A549 treated with Mapracorat at 1 μM for 4 hours (cell line): ENCODE data around the gene C11orf68. TPM values are rescaled to one million over a fixed set of nuclear protein-coding genes. Genes with fewer than 3 reads are reported as not detected.

Source experiments
- total RNA-seq: library from RNA; stranded (reverse); fragments of 200-300 nt; extraction: Qiagen RNA extraction; gene quantifications from 5 replicates; pipeline ENCODE4 v1.2.3, GENCODE V29; 2022

The C11orf68 gene
- total RNA-seq: 32.8 to 52.7 TPM (median 45.5 TPM) in 5 replicates

DNA sequence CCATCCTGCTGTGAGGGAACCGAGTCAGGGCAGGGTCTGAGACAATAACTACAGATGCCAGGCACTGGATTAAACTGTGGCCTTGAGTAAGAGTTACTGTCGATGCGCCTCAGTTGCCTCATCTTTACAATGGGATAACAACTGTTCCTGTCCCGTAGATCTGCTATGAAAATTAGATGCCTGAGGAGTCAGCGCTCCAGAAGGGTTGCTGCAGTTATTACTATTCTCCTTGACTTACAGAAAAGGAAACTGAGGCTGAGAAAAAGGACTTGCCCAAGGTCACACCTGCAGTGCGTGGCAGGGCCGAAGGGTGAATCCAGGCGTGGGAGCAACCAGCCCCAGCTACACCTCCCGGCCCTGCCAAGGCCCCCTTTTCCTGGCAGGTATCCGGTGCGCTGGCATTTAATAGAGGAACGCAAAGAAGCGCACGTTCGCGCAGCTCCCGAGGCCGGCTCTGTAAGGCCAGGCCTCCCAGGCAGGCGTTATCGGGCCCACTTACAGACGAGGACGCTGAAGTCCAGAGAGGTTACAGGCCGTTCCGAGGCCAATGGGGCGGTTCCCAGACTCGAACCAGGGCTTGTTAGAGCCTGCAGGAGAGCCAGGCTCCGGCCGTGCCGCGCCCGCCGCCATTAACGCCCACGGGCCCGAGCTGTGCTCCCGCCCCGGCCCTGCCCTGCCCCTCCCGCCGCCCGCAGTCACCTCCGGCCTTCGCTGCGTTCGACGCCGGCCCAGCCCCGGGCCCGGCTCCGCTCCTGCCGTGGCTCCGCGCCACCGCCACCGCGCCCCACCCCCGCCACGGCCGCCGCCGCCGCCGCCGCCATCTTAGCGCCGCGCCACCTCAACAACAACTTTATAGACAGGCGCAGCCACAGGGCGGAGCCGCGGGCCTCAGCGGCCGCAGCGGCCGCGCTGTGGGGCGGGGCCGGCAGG, at the start of gene C11orf68:
Gene C11orf68 (minus strand): TSS at position 852 of the 930 bp plus-strand sequence. CDS start 31 bp downstream, at position 821.

GRCh38 chr11:65961267-65962140, 42.6 kb upstream of the C11orf68 start, which contains the start of gene SART1:
SART1 (plus strand) TSS chr11:65961734; CDS start chr11:65961781, 47 bp downstream.

DNA sequence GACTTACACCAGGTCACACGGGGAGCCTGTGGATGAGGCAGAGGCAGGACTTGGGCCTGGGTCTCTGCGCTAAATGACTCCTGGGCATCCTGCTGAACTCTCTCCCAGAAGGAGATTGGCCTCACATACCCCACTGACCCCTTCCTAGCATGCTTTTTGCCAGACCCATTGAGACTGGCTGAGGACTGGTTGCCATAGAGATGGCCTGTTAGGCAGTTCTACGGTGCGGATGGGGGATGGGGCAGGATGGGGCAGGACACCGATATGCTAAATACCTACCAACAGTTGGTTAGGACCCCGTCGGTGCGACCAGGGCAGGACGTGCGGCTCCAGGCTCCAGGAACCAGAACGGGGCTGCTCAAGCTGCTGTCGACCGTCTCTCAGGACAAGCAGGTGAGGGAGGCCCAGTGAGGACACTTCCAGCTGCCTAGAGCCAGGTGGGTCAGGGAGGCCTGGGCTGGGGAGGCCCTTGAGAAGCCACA, 26.6 kb upstream of the C11orf68 start, which contains the start of gene TSGA10IP:
Gene TSGA10IP (plus strand): TSS at position 51 of the 482 bp plus-strand sequence. CDS start 196 bp downstream, at position 247.

GRCh38 chr11:65919141-65919572, 295 bp upstream of the C11orf68 start, which contains the start of gene DRAP1:
DRAP1 (plus strand) TSS chr11:65919426; CDS start chr11:65919502, 76 bp downstream.

DNA sequence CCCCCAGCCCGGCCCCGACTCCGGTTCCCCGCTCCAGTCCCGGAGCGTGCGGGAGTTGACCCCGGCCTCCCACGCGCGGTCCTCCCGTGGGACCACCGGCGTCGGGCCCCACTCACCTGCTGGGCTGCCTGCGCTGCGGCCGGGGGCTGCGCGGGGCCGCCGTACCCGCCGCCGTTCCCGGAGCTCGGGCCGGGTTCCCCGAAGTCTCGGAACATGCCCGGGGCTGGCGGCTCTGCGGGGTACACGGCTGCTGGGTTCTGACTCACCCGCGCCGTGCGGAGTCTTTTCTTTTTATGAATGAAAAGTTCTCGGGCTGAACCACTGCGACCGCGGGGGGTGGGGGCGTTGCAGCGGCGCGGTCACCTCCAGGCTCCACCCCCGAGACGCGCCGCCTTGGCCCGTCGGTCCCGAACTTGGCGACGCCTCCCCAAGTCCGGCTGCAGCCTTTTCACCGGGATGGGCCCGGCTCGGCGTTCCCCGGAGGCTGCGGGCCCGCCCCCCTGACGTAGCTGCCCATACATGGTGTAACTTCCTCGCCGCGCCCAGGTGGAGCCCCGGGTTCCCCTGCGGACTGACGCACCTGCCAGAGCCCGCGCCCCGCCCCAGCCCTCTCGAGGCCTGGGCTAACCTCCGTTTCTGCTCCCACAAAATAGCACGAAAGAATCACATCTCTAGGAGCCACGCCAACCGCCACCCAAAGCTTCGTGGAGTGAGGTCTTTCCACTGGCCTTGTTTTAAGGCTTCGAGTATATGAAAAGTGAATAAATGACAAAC, 18.6 kb downstream of the C11orf68 start, which contains the start of gene FOSL1:
Gene FOSL1 (minus strand): TSS at position 264 of the 774 bp plus-strand sequence. CDS start 49 bp downstream, at position 215.

GRCh38 chr11:65890324-65891218, 28.3 kb downstream of the C11orf68 start, which contains the start of gene CCDC85B:
CCDC85B (plus strand) TSS chr11:65890673; CDS start chr11:65890784, 111 bp downstream.

DNA sequence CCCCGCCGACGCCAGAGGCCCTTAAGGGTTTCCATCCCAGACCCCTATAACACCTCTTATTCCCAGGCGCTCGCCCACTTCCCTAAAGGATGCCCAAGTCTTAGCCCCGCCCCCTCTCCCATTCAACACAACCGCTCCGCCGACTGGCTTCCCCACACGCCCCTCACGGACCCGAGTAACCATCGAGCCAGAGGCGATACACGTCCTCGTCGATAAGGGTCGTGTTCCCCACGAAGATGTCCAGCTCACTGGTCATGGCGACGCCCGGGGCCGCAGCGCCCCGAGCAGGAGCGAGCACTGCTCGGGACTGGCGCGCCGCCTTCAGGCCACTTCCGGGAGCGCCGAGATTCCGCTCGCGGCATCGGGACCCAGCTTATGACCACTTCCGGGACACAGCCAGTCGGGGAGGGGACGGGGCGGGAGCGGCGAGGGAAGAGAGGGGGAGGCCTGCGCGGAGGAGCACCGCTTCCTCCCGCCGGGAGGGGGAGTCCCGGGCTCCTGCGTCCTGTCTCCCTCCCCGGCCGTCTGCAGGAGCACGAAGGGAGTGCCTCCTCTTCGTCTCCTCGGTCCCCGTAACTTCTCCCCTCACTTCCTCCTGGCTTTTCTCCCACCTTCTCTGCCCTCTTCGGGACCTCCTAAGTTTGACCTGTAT, 30.6 kb downstream of the C11orf68 start, which contains the start of gene FIBP:
Gene FIBP (minus strand): TSS at position 309 of the 652 bp plus-strand sequence. CDS start 53 bp downstream, at position 256.

GRCh38 chr11:65879617-65880016, 39.2 kb downstream of the C11orf68 start, which contains the start of gene CTSW:
CTSW (plus strand) TSS chr11:65879837; CDS start chr11:65879855, 18 bp downstream.

DNA sequence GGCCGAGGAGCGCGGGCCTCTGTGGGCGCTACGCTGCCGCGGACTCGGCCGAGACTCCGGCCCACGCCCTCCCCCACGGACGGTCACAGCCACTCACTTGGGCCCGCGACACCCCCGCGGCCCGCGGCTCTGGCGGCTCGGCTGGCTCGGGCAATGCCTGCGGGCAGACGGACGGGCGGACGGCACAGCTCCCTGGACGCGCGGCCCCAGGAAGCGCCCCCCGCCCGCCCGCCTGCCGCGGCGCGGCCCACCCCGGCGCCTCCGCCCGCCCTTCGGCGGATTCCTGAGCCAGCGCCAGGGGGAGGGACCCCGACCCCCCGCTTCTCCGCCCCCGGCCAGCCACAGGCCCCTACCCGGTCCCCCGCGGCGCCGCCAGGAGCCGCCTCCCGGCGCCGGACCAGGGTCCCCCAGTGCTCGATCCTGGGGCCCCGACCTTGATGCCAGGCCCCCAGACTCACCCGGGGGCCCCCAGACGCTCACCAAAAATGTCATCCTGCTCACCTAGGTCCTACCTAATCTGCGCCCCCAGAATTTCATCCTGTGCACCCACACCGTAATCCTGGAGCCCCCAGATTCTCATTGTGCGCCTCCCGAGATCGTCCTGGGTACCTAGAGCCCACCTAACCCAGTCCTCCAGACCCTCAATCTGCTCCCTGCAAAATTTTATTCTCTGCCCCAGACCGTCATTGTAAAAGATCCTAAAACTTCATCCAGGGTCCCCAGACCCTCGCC, 46.1 kb downstream of the C11orf68 start, which contains the start of gene EFEMP2:
Gene EFEMP2 (minus strand): TSS at position 215 of the 732 bp plus-strand sequence. CDS start 446 bp downstream, outside the sequence.

Other genes with a start within 250 kb of the C11orf68 start
- gene KAT5, start 206.8 kb downstream of the C11orf68 start, total RNA-seq: 43.8 to 55.4 TPM (median 48.9 TPM) in 5 replicates
- gene RNASEH2C, start 198.3 kb downstream of the C11orf68 start, total RNA-seq: 20.9 to 52.9 TPM (median 48.6 TPM) in 5 replicates
- 7.6 to 12.1 TPM (median 12.1 TPM) in 5 replicates for gene AP5B1, start 138.1 kb downstream of the C11orf68 start, total RNA-seq
- gene OVOL1, start 132.0 kb downstream of the C11orf68 start, total RNA-seq: 0.07 to 0.08 TPM in 2 of 5 replicates, not detected in the others
- gene SNX32, start 85.1 kb downstream of the C11orf68 start, total RNA-seq: 0.09 TPM in 1 of 5 replicates, not detected in the others
- gene CFL1, start 60.9 kb downstream of the C11orf68 start, total RNA-seq: 2,078 to 2,355 TPM (median 2,242 TPM) in 5 replicates
- 26.7 to 36.3 TPM (median 33.7 TPM) in 5 replicates for gene MUS81, start 58.6 kb downstream of the C11orf68 start, total RNA-seq
- 0.52 to 1.2 TPM (median 0.99 TPM) in 5 replicates for gene EFEMP2, start 46.3 kb downstream of the C11orf68 start, total RNA-seq
- 0.11 TPM in 1 of 5 replicates, not detected in the others for gene CTSW, start 39.2 kb downstream of the C11orf68 start, total RNA-seq
- 73.6 to 86.8 TPM (median 84.7 TPM) in 5 replicates for gene FIBP, start 30.6 kb downstream of the C11orf68 start, total RNA-seq
- gene CCDC85B, start 28.4 kb downstream of the C11orf68 start, total RNA-seq: 22.2 to 49.0 TPM (median 44.4 TPM) in 5 replicates
- 122 to 190 TPM (median 138 TPM) in 5 replicates for gene FOSL1, start 18.7 kb downstream of the C11orf68 start, total RNA-seq
- 171 to 273 TPM (median 214 TPM) in 5 replicates for gene DRAP1, start 364 bp upstream of the C11orf68 start, total RNA-seq
- gene TSGA10IP, start 26.4 kb upstream of the C11orf68 start, total RNA-seq: not detected in 5 replicates
- gene SART1, start 42.7 kb upstream of the C11orf68 start, total RNA-seq: 46.4 to 64.2 TPM (median 56.3 TPM) in 5 replicates
- 38.1 to 40.8 TPM (median 39.6 TPM) in 5 replicates for gene EIF1AD, start 83.1 kb upstream of the C11orf68 start, total RNA-seq
- 377 to 509 TPM (median 484 TPM) in 5 replicates for gene BANF1, start 83.4 kb upstream of the C11orf68 start, total RNA-seq
- not detected in 5 replicates for gene CST6, start 92.9 kb upstream of the C11orf68 start, total RNA-seq
- 1.2 to 2.2 TPM (median 1.7 TPM) in 5 replicates for gene CATSPER1, start 107.4 kb upstream of the C11orf68 start, total RNA-seq
- gene GAL3ST3, start 130.1 kb upstream of the C11orf68 start, total RNA-seq: not detected in 5 replicates
- gene SF3B2, start 133.3 kb upstream of the C11orf68 start, total RNA-seq: 169 to 179 TPM (median 172 TPM) in 5 replicates
- 58.3 to 88.8 TPM (median 77.4 TPM) in 5 replicates for gene PACS1, start 151.2 kb upstream of the C11orf68 start, total RNA-seq